HG03039 (cell line): Measurements from ENCODE around the gene CHRM2.
"Not testable (repeated sequence)": the region's sequence is repeated elsewhere in the genome, so short reads cannot be mapped to it uniquely, and the experiment has no call there.

ENCODE experiments used
- ATAC-seq: cut with Tn5 transposase; IDR thresholded peaks from one replicate; pipeline ENCODE4 v1.9.1; 2021; ENCODE audit warnings: mild to moderate bottlenecking, moderate library complexity; ENCODE audit not compliant: unreplicated experiment

The CHRM2 gene

DNA sequence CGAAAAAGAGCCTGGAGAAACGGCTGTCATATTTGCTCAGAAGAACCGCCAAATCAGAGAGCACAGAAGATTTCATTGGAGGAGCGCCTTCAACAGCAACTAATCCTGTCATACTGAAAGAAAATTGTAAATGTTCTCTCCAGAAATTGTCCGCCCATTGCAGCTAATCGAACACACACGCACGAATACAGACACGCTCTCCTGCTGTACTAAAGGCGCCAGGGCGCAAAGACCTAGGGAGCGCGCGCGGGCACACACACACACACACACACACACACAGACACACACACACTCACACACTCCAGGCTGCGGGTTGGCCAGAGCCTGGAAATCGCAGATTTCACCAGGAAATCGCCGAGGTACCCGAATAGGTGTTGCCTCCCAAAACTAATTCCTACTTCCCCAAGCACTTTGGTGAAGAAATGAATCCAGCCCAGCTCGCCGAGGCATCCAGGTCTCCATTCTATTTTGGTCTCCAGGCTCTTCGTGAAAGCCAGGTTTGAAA, at the start of gene CHRM2:
Gene CHRM2, plus strand, starts transcription at position 157 of the 505 bp plus-strand sequence. CDS start 146,214 bp downstream, outside the sequence.
- ATAC-seq, result no peak

DNA sequence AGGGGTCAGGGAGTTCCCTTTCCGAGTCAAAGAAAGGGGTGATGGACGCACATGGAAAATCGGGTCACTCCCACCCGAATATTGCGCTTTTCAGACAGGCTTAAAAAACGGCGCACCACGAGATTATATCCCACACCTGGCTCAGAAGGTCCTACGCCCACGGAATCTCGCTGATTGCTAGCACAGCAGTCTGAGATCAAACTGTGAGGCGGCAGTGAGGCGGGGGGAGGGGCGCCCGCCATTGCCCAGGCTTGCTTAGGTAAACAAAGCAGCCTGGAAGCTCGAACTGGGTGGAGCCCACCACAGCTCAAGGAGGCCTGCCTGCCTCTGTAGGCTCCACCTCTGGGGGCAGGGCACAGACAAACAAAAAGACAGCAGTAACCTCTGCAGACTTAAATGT, 37.1 kb upstream of the CHRM2 start:
- not testable (repeated sequence) for ATAC-seq

DNA sequence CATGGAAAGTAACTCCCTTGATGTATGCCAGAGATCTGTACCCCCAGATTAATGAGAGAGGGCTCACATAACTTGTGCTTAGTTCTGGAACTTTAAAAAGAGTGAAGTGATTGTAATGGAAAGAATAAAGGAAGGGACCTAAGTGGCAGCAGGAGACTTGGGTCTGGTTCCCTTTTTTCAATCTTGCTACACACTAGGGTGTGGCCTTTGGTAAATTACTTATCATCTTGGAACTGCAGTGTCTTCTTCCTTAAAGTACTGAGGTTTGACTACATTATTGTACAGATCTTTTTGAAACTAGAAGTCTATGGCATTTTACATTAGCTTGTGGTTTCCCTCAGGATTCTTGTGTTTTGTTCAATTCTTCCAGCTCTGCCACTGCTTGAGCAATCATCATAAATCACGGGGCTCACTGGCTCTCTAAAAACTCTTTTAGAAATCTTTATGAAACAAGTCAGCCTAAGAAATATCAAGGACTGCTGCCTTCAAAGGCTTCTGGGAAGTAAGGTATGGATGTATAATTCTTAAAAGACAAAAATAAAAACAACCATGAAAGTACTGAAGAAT, 22.5 kb upstream of the CHRM2 start:
- no peak for ATAC-seq

GRCh38 chr7:136847858-136848257, 20.6 kb upstream of the CHRM2 start:
- ATAC-seq, result no peak

DNA sequence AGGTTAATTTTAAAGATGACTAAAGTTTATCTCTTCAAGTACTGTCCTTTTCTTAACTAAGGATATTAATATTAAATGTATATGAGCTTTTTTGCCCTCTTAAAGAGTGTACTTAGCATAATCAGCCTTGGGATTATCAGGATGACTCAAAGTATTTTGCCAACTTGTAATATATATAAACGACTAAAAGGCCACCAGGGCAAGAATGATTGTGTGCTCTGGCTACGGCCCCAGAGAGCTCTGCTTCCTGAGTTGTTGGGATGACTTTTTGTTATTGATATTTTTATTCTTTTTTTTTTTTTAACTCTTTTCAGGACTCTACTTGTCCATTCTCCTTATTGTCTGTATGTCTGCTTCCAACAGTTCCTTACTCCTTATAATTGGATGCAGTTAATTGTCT, 14.8 kb upstream of the CHRM2 start:
- ATAC-seq, result no peak

GRCh38 chr7:136857573-136857972, 10.9 kb upstream of the CHRM2 start:
- ATAC-seq, result no peak

GRCh38 chr7:136859803-136860202, 8.6 kb upstream of the CHRM2 start:
- no peak for ATAC-seq

- ATAC-seq, result no peak
These were observed 3.2 kb upstream of the CHRM2 start for GRCh38 chr7:136865236-136865635.

DNA sequence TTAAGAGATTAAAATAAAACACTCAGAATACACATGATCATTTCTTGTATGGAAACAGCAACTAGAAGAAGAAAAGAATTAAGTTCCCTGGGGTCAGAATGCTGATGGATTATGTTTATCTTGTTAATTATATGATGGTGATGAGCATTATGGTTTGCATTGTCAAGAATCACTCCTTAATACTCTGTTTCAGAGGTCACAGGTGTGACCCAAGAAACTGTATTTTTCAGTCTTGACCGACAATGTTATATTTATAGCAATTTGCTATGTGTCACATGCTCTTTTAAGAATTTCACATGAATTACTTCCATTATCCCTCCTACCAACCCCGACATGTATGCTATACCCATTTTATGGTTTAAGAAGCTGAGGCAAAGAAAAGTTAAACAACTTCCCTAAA, 2.7 kb upstream of the CHRM2 start:
- no peak for ATAC-seq

GRCh38 chr7:136869001-136869961, 829 bp downstream of the CHRM2 start:
- no peak for ATAC-seq

GRCh38 chr7:136869991-136870865, 1.8 kb downstream of the CHRM2 start:
- no peak for ATAC-seq

DNA sequence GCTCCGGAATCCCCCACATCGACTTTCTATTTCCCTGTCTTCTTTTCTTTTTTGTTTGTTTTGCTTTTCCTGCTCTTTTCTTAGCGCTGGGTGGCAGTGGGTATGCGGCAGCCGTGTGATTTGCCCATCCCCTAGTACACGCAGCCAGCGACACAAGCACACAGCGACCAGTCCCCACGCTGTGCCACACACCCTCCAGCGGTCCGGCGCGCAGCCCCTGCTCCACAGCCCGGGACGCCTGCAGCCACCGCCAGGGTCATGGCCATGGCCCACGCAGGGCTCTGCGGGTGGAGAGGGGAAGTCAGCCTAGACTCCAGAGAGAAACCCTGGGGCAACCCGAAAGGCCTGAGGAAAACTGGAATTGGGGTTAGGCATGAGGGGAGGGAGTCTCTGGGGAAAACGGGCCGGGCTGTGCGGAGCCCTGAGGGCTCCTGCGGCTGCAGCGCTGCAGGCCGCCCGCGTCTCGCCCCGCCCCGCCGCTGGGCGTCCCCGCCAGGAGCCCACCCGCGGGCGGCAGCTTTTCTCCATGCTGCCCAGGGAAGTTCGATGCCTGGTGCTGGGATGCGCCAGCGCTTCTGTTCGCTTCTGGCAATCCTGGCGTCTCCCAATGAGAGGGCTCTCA, 2.5 kb downstream of the CHRM2 start:
- no peak for ATAC-seq

DNA sequence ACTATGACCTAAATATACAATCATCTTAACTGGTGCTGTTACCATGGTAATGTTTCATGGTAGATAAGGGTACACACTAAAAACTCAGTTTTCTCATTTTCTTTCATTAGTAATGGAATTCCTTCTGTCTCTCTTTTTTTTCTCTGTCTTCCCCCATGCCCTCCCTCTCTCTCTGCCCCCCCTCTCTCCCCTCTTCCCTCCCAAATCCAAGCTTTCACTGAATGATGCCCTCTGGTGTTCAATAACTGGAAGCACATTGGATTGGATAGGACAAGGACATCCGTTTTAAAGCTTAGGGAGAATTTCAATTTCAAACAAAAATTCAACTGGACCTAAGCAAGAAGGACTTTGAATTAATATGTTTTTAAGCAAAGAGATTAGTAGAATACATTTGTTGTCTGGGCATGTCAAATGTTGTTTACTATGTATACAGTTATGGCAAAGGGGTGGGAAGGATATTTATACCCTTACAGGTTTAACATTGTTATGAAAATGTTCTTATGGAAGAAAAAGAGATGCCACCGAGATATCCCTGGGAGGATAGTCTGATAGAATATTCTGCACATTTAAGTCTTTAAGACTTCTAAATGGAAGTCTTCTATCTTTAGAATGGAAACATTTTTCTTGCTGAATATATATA, 6.1 kb downstream of the CHRM2 start:
- no peak for ATAC-seq

GRCh38 chr7:136877509-136877908, 9.1 kb downstream of the CHRM2 start:
- no peak for ATAC-seq

- ATAC-seq, result no peak
These were observed 9.5 kb downstream of the CHRM2 start for GRCh38 chr7:136877990-136878389.

DNA sequence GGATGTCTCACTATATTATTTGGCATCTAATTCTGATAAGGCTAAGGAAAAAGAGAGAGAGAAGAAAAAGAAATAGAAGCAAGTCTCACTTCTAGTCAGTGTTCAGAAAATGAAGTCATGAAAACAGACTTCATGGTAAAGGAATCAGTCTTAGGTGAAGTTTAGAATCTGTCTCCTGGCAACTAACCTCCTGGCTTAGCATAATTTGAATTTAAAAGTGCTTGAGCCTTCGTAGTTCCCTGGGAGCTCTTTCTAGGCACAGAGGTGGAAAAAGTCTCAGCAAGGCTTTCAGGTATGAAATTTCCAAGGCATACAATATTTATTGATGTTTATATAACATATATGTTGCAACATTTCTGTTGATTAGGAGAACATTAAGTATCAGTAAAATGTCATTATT, 10.4 kb downstream of the CHRM2 start:
- no peak for ATAC-seq

DNA sequence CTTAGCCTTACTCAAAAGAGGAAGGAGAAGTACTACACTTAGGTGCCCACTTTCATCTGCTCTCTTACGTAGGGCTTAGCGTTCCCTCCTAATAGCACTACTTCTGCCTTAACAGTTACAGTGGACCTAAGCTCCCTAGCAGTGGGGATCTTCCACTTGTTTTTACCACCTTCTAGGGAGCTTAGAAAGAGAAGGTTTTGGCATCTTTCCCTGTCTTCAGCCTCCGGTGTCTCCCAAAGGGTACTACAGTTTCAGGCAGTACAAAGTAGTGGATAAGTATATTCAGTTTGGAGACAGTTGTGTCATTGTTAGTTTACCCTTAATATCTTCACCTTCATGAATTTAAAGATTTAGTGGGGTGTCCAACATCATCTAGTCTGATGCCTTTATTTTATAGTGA, 14.6 kb downstream of the CHRM2 start:
- ATAC-seq, result no peak

GRCh38 chr7:136884492-136884891, 16.0 kb downstream of the CHRM2 start:
- no peak for ATAC-seq

DNA sequence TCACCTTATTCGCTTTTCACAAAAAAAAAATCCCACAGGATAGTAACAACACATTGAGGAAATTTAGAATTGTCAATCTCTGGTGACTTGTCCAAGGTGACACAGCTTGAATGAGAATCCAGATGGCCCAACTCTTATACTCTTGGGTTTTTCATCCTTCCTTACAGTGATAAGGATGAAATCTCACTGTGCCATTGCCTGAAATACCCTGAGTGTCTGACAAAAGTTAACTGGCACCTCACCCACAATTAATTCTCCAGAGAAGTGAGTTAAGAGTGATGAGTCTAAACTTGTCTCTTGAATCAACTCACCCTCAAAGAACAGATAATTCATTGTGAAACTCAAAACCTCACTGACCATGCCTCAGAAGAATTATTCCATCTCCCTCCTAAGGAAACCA, 18.9 kb downstream of the CHRM2 start:
- ATAC-seq, result no peak

- ATAC-seq, result no peak
These were observed 21.9 kb downstream of the CHRM2 start for GRCh38 chr7:136890399-136890798.
